NCI-H524 (cell line): Measurements from ENCODE around the gene NAV2.

Experiments used
- DNase-seq, 2 experiments: peaks; one replicate each; lab custom pipeline; 2025; lab: John Stamatoyannopoulos, UW

Gene NAV2

GRCh38 chr11:19687392-19687791 is 25.2 kb upstream of the NAV2 start:
- DNase-seq = no peak

GRCh38 chr11:19689281-19690000 is 23.2 kb upstream of the NAV2 start:
- DNase-seq = no peak

GRCh38 chr11:19690885-19691284 is 21.8 kb upstream of the NAV2 start:
- DNase-seq = no peak

- peak; percentile 81 to 86 for DNase-seq
Observed at GRCh38 chr11:19691815-19692500, 20.7 kb upstream of the NAV2 start.

- no peak for DNase-seq
Observed at GRCh38 chr11:19693146-19693545, 19.5 kb upstream of the NAV2 start.

GRCh38 chr11:19694796-19695345 is 17.8 kb upstream of the NAV2 start:
- DNase-seq = no peak

- no peak for DNase-seq
Observed at GRCh38 chr11:19696073-19696472, 16.6 kb upstream of the NAV2 start.

- DNase-seq = no peak
Observed at GRCh38 chr11:19696904-19697303, 15.7 kb upstream of the NAV2 start.

GRCh38 chr11:19697721-19698121 is 14.9 kb upstream of the NAV2 start:
- DNase-seq = no peak

GRCh38 chr11:19698493-19699292 is 13.9 kb upstream of the NAV2 start:
- DNase-seq = no peak

GRCh38 chr11:19701421-19701820 is 11.2 kb upstream of the NAV2 start:
- DNase-seq = no peak

GRCh38 chr11:19702620-19703019 is 10.0 kb upstream of the NAV2 start:
- no peak for DNase-seq

- no peak for DNase-seq
Observed at GRCh38 chr11:19703211-19703610, 9.4 kb upstream of the NAV2 start.

GRCh38 chr11:19704213-19704612 is 8.4 kb upstream of the NAV2 start:
- no peak for DNase-seq

GRCh38 chr11:19705936-19706335 is 6.7 kb upstream of the NAV2 start:
- no peak for DNase-seq

- DNase-seq = no peak
Observed at GRCh38 chr11:19711911-19712280, 741 bp upstream of the NAV2 start.

- DNase-seq = peak in 1 of 2 experiments; percentile 37
Observed at GRCh38 chr11:19713196-19714021, 772 bp downstream of the NAV2 start.

- peak; percentile 12 to 13 for DNase-seq
Observed at GRCh38 chr11:19714022-19714386, 1.4 kb downstream of the NAV2 start.

- peak; percentile 32 to 59 for DNase-seq
Observed at GRCh38 chr11:19714387-19715363, 2.0 kb downstream of the NAV2 start.

- no peak for DNase-seq
Observed at GRCh38 chr11:19715373-19715772, 2.7 kb downstream of the NAV2 start.

- no peak for DNase-seq
Observed at GRCh38 chr11:19718051-19718450, 5.4 kb downstream of the NAV2 start.
